GM18505 (cell line): Measurements from ENCODE around the gene SLC15A5.

Experiments used
- ATAC-seq: cut with Tn5 transposase; IDR thresholded peaks from one replicate; pipeline ENCODE4 v1.9.1; 2021; ENCODE audit not compliant: unreplicated experiment
- POLR2A ChIP-seq: IDR thresholded peaks from 4 replicates; pipeline ENCODE4 v1.6.1; 2011; ENCODE audit warnings: borderline replicate concordance; ENCODE audit not compliant: insufficient read depth, insufficient read length; ENCODE audit errors: extremely low read depth

Gene SLC15A5

DNA sequence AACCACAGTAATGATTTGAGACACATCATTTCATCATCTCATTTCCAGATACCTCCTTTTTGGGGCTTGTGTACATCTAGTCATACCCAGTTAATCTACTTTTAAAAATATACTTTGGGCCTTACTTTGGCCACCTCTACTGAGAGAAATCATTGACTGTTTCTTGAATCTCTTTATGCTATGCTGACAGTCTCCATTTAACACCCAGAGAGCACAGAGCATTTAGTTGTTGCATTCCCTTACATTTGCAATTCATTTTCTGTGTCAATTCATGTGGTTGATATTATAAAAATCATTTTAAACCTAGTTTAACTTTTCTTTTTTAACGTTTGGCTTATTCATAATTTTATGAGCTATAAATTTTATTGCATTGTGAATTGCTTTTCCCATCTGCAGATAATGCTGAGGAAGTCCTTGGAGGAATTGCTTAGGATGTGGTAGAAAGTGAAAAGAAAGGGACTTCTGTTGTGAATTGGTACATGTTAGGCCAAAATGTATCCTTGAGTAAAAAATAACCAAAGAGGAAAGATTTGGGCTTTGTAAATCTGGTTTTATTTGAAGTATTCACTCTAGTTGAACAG lies 17.0 kb upstream of the SLC15A5 start:
- ATAC-seq: no peak
- no peak for TF ChIP-seq POLR2A

DNA sequence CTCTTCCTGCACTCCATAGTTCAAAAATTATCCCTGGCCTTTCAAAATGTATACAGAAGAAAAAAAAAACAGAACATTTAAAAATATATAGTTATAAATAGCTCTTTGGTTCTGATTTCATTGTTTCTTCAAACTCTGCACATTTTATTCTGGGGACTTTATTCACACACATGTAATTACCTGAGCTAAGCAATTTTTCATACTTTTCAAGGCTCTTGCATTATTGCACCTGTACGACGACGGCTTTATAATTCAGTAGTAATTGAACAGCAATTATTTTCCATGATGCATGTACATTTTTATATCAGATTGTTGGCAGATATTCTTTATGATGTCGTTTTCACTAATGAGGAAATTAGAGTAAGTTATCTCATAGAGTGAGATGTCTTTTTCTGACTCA lies 13.5 kb upstream of the SLC15A5 start:
- no peak for ATAC-seq
- TF ChIP-seq POLR2A: no peak

DNA sequence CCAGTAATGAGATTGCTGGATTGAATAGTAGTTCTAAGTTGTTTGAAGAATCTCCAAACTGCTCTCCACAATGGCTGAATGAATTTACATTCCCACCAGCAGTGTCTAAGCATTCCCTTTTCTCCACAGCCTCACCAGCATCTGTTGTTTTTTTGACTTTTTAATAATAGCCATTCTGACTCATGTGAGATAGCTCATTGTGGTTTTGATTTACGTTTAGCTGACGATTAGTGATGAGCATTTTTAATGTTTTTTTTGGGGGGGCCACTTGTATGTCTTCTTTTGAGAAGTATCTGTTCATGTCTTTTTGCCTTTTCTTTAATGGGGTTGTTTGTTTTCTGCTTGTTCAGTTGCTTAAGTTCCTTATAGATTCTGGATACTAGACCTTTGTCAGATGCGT lies 8.1 kb upstream of the SLC15A5 start:
- TF ChIP-seq POLR2A: no peak
- ATAC-seq: no peak

DNA sequence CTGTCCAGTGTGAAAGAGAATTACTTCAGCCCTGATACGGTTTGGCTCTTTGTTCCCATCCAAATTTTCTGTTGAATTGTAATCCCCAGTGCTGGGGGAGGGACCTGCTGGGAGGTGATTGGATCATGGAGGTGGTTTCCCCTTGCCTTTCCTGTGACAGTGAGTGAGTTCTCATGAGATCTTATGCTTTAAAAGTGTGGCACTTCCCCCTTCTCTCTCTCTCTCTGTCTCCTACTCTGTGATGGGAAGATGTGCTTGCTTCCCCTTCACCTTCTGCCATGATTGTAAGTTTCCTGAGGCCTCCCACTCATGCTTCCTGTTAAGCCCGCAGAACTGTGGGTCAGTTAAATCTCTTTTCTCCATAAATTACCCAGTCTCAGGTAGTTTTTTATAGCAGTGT lies 5.5 kb upstream of the SLC15A5 start:
- no peak for ATAC-seq
- no peak for TF ChIP-seq POLR2A

DNA sequence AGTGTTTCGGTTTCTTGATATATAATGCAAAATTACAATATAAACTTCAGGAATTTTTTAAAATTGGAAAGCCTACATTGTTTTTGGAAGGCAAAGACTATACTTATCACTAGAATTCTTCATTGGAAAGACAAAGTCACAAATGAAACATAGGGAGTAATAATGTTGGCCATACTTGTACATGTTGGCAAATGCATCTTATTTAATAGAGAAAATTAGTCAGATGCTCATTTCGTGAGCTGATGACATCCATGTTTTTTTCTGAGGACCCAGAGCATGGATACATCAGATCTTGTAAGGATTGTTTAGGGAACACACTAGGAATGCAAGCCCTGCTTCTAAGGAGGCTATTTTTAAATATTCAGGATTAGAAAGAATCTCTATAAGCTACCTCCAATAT lies 4.6 kb upstream of the SLC15A5 start:
- no peak for ATAC-seq
- TF ChIP-seq POLR2A: no peak

DNA sequence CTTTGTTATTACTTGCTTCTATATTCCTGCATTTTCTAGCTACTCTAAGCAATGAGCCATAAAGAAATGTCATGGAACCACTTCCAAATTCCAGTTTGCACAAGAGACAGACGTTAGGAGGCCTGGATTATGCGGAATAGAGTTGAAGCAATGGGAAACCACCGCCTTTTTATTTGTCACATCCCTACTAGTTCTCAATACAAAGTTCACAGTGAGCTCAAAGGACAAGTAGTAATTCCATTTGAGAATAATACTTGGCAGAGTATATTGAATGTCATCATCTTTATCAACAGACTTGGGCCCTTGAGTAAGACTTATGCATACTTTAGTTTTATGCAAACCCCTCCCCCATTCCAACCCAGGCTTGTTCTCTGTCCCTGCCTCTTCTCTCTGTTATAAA lies 3.7 kb upstream of the SLC15A5 start:
- ATAC-seq: no peak
- TF ChIP-seq POLR2A: no peak

DNA sequence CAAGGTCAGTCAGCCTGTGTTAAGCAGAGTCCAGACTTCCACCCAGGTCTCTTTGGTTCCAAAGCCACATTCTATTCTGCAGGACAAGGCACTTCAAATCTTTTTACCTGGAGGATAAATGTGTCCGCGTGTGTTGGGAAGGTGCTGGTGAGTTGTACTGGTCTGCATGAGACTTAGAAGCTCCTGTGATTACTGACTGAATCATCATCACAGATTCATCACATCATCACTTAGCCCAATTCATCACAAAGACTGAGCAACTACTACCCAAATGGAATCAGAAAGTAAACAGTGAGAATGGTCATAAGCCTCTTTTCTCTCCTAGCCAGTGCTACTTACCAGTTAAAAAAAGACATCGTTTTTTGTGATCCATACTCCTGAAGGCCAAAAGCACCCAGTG lies 5.3 kb downstream of the SLC15A5 start:
- ATAC-seq: no peak
- TF ChIP-seq POLR2A: no peak

DNA sequence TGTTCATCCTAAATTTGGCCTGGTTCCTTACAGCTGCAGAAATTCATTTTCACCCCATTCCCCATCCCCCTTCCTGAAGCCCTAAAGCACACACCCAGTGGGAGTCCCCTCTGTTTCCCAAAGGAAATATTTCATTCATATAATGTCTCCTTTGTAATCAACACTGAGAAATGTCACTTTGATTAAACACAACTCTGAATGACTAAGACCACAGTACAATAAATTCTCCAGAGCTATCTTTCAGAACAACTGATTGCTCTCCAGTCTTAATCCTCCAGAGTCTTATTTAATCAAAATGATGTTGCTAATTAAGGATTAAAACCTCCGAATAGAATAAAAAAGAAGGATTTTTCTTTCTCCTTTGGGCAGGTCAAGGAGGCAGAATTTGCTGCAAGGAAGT lies 6.4 kb downstream of the SLC15A5 start:
- ATAC-seq: no peak
- no peak for TF ChIP-seq POLR2A

DNA sequence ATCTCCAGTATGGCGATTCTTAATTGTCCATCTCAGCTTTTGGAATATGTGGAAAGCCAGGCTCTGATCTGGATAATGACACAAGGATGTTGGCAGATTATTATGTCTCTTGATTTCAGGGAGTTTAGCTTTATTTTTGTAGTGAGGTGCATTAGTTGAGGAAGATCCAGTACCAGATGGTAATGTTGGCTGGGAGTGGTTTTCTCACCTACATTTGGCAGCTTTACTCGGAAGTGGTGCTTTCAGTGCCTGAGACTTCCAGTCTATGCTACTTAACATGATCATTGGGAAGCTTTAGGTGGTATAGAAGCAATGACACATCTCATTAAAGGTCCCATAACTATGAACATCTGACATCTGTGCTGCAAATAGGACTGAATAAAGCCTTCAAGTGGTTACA lies 7.5 kb downstream of the SLC15A5 start:
- ATAC-seq: no peak
- TF ChIP-seq POLR2A: no peak

DNA sequence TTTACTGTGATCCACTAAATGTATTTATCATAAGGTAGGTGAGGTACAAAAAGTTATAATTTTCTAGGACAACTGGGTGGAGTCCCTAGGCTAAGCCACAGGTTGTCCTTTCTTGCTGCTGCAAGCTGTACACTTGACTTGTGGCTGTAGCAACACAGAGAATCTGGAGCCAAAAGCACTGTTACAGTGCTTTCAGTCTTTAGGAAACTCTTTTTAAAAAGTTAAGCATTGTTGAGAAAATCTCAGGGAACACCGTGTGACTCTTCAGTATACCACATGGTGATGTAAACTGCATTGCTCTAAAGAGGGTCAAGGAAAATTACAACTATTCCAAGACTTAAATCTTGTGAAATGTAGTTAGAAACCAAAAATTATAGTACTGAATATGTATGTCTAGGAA lies 11.4 kb downstream of the SLC15A5 start:
- no peak for ATAC-seq
- no peak for TF ChIP-seq POLR2A

DNA sequence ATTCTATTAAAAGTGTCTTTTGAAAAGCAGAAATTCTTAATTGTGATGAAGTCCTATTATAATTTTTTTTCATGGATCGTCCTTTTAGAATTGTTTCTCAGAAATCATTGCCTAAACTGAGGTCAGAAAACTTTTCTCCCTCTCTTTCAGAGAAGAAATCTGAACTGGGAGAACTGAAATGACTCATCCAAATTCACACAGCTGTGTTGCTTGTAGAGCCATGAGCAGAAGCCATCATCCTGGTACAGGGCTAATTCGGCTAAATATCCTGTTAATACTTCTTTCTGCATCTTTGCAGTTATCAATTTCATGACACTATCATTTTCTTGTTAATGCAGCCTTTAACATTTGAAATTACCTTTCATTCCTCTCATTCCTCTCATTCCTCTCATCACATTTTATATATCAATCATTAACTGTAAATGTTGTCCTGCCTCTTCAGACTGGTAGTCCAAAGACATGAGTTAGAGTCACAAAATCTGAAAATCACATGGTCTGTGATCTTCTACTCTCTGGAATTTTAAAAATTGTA lies 15.5 kb downstream of the SLC15A5 start:
- TF ChIP-seq POLR2A: no peak
- ATAC-seq: no peak

DNA sequence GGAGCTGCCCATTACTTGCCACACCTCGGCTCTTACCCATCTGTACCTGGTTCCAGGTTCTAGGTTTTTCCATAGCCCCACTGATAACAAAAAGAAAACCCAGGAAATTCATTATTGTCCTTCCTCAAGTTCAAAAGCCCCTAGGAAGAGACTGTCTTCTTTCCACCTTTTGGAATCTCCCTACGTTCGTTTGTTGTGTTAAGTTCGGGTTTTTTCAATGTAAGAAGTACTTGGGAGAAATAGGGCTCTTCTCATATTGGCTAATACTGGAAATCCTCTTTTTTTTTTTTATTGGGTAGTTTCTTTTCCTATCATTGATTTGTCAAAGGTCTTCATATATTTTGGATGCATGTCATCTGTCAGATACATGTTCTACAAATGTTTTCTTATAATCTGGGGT lies 17.3 kb downstream of the SLC15A5 start:
- TF ChIP-seq POLR2A: no peak
- no peak for ATAC-seq

DNA sequence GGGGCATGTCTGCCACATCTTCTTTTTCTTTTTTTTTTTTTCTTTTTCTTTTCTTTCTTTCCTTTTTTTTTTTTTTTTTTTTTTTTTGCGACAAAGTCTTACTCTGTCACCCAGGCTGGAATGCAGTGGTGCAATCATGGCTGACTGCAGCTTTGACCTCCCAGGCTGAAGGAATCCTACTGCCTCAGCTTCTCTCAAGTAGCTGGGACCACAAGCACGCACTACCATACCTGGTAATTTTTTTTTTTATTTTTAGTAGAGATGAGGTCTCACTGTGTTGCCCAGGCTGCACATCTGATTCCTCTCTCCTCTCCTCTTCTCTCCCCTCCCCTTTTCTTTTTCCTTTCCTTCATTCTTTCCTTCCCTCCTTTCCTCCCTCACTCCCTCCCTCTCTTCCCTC lies 18.5 kb downstream of the SLC15A5 start:
- ATAC-seq: no peak
- no peak for TF ChIP-seq POLR2A

DNA sequence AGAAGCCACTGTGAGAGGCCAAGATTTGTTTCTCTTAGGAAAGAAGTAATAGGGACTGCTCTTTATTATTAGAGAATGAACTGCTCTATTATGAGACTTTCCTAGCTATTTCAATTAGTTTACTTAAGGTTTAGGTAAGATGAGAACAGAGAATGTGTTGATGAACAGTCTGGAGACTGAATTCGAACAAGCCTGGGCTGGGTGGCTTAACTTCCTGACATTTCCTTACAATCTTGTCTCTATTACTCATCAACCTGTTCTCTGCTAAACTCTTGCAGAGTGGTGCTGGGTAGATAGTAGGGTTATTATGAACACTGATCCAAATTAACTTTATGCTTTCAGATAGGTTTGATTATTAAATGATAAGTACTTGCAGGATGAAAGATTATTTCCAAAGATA lies 31.2 kb downstream of the SLC15A5 start:
- ATAC-seq: no peak
- TF ChIP-seq POLR2A: no peak

DNA sequence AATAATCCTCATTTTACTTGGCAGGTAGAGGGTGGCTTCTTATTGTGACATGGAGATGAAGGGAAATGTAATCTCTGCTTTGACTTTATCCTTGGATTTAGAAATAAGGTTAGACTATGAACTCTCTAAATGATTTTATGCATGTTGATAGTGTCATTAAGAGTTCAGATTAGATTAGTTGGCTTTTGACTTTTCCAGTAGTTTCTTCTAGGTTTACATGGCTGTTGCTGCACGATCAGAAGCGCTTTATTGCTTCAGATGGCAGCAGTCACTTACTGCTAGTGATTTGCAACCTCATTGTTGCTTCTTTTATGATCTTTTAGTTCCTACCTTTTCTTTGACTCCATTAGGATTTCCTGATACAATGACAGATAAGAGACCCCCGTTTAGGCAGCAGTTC lies 32.3 kb downstream of the SLC15A5 start:
- no peak for ATAC-seq
- TF ChIP-seq POLR2A: no peak
